AG20443 (cell line): Measurements from ENCODE around the gene TPM1.

ENCODE experiments used
- DNase-seq: peaks from one replicate; pipeline ENCODE4 v3.0.0; 2012; ENCODE audit warnings: low spot score, mixed read lengths

Gene TPM1

DNA sequence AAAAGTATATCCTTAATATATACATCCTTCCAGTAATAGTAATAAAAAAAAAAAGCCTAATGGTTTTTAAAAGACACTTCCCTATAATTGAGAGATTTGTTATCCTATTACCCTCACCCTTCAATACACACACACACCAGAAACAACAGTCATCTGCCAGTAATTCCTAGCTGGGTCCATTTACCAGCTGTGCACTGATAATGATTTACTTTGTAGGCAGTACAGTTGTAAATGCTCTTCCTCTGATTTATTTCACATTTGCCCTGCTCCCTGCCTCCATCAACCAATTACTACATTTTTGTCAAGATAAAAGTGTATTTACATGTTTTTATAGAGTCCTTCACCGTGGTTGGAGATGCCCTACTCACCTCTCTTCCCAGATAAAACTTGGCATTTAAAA lies 12.4 kb downstream of the TPM1 start:
- no peak for DNase-seq

- DNase-seq, result no peak
Observed at GRCh38 chr15:63056829-63057228, 14.3 kb downstream of the TPM1 start.

DNA sequence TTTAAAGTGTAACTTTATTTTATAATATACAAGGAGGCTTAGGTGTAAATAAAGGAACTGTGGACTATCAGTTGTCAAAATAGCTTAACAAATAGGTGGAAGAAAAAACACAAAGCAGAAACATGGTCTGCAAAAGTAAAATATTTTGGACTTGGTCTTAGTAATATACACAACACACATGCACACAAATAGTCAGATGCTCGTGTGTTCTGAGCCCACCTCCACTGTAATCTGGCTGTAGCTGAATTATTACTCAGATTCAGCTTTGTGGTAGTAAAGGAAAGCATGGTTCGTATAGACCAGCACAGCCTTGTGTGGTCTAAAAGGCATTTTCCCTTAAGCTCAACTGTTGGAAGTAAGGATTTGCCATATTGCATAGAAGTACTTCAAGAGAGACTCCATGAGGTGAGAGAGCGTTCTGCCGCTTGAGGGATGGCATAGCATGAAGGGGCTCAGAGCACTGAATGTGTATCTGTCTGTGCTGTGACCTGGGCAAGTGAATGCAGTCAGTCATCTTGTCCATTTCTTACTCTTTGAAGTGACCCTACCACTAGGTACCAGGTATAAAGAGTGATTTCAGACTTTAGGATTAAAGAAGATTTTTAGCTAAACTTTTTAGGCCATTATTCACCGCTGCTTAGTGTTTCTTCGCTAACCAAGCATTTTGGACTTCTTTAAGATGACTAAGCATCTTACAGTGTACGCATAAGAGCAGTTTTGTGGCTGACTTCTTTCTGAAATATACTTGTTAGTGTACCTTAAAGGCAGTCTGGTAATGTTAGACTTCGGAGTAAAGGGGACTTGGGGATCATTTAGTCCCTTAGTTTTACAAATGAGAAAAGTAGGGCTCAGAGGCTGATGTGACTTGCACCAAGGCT lies 15.2 kb downstream of the TPM1 start:
- no peak for DNase-seq

DNA sequence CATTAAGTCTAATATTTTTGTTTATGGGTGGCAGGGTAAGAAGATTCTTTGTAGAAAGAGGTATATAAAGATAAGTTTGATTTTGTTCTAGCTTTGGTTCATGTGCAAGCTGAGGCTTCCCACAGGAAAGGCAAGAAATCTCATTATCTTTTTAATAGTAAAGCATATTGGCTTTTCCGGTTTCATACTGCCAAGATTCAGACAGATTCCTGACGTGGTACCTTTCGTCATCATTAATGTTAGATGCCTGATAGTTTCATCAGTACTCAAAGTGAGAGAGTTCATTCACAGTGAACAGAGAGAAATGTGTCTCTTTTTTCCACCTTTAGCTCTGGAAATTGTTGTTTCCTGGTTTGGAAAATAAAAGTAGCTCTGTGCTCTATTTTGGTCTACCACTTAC lies 16.5 kb downstream of the TPM1 start:
- DNase-seq, result no peak

GRCh38 chr15:63059573-63060216 lies 17.1 kb downstream of the TPM1 start:
- DNase-seq, result no peak

- DNase-seq, result no peak
Observed at GRCh38 chr15:63060699-63061098, 18.2 kb downstream of the TPM1 start.

DNA sequence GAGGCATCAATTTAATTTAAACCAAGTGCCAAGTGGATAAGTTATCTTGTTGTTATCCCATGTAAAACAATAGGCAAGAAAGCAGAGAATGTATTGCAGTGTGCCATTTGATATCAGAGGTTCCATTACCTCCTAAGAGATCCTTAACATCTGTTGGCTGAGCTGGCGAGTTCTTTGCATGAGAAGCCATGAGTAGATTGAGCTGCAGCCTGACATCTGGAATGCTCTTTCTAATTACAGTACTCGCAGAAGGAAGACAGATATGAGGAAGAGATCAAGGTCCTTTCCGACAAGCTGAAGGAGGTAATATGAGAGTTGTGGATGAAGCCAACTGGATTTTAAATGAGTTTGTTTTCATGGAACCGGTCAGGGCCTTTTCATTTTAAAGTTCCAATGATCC lies 19.4 kb downstream of the TPM1 start:
- no peak for DNase-seq

DNA sequence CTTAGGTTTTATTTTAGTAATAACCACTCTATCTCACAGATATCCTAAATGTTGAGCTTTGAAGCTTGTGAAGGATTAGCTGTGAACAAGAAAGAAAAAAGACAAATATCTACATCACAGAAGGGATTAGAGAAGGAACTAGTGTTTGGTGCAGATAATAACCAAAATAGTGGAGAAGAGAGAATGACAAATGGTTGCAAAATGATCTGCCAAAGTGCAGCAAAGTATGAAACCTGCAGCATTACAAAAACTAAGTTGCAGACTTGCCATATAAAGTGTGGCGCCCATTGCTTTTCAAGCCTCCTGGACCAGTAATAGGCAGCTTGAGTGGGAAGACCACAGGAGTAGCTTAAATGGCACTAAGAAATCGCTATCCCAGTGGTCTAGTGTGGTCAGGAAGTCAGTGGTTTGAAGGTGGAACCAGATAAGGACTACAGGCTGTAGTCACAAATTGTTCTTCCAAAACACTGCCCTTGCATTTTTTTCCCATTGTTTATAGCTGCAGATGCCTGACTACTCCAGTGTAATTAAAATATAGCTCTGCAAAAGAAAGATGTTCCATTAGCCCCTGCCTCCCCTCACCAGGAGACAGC lies 20.7 kb downstream of the TPM1 start:
- no peak for DNase-seq

DNA sequence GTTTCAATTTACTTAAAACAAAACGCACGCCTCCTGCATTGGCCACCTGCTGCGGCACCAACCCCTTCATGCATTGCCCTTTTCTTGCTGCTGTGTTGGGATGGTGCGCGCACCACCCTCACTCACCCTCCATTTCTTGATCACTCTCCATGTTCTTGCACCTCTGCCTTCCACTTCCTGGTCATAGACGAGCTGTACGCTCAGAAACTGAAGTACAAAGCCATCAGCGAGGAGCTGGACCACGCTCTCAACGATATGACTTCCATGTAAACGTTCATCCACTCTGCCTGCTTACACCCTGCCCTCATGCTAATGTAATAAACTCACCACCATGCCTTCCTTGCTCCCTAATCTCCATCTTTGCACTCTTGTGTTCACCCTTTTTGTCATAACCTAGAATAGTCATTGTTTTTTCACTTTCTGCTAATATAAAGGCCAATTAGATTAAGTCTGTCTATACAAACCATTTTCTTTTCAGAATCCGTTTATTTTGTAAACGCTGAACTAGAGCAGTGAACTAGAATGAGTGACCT lies 21.4 kb downstream of the TPM1 start:
- DNase-seq, result no peak

GRCh38 chr15:63065262-63066221 lies 23.0 kb downstream of the TPM1 start:
- DNase-seq, result no peak

GRCh38 chr15:63066272-63066671 lies 23.7 kb downstream of the TPM1 start:
- DNase-seq, result no peak

GRCh38 chr15:63067306-63067705 lies 24.8 kb downstream of the TPM1 start:
- DNase-seq, result no peak

DNA sequence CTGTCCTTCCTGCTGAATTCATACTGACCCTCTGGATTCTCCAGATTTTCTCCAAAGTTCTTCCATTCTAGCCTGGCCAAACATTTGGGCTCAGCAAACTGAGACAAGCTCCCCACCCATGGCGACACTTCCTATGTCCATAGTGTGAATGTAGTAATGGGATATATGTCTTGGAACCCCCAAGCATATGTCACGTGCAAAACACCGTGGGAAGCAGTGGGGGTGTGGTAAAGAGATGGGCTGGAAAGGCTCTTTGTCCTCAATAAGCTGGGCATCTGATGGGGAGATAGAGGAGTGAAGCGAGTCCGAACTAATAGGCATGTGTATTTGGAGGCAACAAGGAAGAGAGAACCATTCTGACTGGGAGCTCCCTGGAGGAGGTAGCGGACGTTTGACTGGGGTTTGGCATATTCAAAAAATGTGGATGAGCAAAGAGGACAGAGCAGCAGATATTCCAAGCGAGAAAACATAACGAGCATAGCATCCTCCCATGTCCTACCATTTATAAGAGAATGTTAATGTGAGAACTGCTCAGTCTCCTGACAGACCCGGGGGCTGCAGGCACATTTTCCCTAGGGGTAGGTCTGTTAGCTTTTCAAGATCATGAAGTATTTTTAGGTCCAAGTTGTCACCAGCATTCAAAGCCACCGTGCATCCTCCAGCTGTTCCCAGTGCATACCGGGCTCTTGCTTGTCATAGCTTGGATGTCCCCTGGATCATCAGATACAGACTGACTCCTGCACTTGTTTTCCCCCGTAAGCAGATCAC lies 25.6 kb downstream of the TPM1 start:
- no peak for DNase-seq

DNA sequence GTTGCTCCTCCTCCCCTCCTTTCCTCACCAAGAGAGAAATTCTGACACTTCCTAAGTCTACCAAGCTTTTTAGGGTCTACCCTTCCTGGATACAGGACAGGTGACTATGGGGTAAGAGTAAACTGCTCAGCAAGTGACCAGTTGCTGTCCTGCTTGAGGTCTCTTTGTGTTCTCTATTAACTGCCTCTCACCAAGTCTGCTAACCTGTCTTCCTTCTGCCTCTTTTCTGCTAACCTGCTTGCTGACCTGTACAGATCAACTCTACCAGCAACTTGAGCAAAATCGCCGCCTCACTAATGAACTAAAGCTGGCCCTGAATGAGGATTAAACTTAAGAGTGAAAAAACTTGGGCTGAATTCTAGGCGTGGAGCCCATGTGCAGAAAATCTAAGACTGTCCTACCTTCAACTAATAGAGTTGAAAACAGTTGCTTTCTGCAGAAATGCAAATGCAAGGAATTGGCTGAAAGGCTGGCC lies 27.1 kb downstream of the TPM1 start:
- no peak for DNase-seq

GRCh38 chr15:63070681-63071129 lies 28.2 kb downstream of the TPM1 start:
- DNase-seq, result no peak

DNA sequence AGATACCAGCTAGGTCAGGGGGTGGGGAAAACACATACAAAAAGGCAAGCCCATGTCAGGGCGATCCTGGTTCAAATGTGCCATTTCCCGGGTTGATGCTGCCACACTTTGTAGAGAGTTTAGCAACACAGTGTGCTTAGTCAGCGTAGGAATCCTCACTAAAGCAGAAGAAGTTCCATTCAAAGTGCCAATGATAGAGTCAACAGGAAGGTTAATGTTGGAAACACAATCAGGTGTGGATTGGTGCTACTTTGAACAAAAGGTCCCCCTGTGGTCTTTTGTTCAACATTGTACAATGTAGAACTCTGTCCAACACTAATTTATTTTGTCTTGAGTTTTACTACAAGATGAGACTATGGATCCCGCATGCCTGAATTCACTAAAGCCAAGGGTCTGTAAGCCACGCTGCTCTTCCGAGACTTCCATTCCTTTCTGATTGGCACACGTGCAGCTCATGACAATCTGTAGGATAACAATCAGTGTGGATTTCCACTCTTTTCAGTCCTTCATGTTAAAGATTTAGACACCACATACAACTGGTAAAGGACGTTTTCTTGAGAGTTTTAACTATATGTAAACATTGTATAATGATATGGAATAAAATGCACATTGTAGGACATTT lies 28.9 kb downstream of the TPM1 start:
- no peak for DNase-seq

DNA sequence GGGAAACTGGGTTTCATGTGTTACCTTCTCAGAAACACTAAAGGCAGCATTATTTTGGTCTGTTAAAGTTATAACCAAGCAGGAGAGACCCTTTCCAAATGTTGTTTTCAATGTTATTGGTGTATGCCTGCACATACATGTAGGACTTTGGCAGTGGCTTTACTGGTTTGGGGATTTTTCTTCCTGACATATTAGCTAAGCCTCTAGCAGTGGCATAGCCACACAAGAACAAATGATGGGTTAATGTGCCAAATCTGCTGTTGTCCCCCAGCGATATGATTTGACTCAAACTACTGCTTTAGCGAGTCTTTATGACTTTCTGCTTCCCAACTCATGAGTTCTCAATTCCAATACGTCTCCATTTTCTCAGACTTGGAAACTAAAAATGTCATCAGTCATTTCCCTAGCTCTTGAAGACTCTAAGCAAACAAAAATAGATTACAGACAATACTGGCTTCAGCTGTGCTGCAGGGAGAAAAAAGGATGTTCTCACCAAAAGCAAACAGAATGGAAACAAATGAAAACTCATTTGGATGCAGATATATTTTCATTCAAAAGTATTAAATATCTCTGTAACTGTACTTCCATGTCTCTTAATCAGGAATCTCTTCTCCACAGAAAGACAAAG lies 29.6 kb downstream of the TPM1 start:
- DNase-seq, result no peak

- no peak for DNase-seq
Observed at GRCh38 chr15:63072809-63073277, 30.3 kb downstream of the TPM1 start.

GRCh38 chr15:63073497-63074172 lies 31.1 kb downstream of the TPM1 start:
- no peak for DNase-seq
